ENCODE results near the gene CPNE2.
A peak's percentile ranks its signal among the peaks of the same experiment; 100 is the strongest.

GRCh38 chr16:57061084-57061905, 31.1 kb upstream of the CPNE2 start:
- TF ChIP-seq CTCF (IDR thresholded peaks at IDR 0.05) = no peak
- peak; percentile 50 to 85 for TF ChIP-seq POLR2AphosphoS5 (IDR thresholded peaks at IDR 0.05)
- TF ChIP-seq POLR2A (IDR thresholded peaks at IDR 0.05; ENCODE audit: low read depth) = no peak
